Fibroblast of lung (primary cell): ENCODE data around the gene RNU6-9.

Experiments used
- EZH2 ChIP-seq: IDR thresholded peaks from 2 replicates; pipeline ENCODE4 v1.5.1; 2012; ENCODE audit warnings: low read length, control low read depth, mild to moderate bottlenecking; ENCODE audit errors: missing control alignments
- TF ChIP-seq, protein P1 (sequence below), 2 donors: IDR thresholded peaks in 1 of 2; conservative IDR thresholded peaks in 1 of 2; 1 replicate in 1 of 2; 2 replicates in 1 of 2; pipeline ENCODE4 v1.5.1; 2011 to 2012; ENCODE audit warnings: low read length in 2 of 2, control low read depth in 1 of 2, inconsistent platforms in 1 of 2, low read depth in 1 of 2, mild to moderate bottlenecking in 1 of 2

DNA sequence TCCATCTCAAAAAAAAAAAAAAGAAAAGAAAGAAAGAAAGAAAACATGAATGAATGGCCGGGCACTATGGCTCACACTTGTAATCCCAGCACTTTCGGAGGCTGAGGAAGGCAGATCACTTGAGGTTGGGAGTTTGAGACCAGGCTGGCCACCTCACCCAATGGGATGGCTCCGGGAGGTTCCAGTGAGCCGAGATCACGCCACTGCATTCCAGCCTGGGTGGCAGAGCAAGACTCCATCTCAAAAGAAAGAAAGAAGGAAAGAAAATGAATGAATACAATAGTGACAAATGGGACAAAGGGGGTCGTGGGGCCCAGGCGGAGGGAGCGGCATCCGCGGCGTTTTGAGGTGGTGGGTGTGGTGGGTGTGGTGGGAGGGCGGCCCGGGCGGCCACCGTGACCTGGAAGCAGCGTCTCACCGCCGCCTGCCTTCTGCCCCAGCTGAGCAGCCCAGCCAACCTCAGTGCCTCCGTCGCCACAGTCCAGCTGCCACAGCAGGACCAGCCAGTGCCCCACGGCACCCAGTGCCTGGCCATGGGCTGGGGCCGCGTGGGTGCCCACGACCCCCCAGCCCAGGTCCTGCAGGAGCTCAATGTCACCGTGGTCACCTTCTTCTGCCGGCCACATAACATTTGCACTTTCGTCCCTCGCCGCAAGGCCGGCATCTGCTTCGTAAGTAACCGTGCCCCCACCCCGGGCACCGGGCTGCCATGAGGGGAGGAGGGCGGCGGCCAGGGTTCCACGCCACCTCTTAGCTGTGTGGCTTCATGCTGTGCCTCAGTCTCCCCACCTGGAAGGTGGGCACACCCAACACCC is 47.4 kb upstream of the RNU6-9 start:
- no peak for TF ChIP-seq EZH2
- TF ChIP-seq, protein P1, sequence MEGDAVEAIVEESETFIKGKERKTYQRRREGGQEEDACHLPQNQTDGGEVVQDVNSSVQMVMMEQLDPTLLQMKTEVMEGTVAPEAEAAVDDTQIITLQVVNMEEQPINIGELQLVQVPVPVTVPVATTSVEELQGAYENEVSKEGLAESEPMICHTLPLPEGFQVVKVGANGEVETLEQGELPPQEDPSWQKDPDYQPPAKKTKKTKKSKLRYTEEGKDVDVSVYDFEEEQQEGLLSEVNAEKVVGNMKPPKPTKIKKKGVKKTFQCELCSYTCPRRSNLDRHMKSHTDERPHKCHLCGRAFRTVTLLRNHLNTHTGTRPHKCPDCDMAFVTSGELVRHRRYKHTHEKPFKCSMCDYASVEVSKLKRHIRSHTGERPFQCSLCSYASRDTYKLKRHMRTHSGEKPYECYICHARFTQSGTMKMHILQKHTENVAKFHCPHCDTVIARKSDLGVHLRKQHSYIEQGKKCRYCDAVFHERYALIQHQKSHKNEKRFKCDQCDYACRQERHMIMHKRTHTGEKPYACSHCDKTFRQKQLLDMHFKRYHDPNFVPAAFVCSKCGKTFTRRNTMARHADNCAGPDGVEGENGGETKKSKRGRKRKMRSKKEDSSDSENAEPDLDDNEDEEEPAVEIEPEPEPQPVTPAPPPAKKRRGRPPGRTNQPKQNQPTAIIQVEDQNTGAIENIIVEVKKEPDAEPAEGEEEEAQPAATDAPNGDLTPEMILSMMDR (conservative IDR thresholded peaks at IDR 0.05 in 1 of 2, IDR thresholded peaks at IDR 0.05 in 1 of 2; ENCODE audit: low read depth in 1 of 2, low read length in 2 of 2): no peak
